GM19238 (cell line): ENCODE results near the gene VPS13A.
A peak's percentile ranks its signal among the peaks of the same experiment; 100 is the strongest.
"Not testable (repeated sequence)": the region's sequence is repeated elsewhere in the genome, so short reads cannot be mapped to it uniquely, and the experiment has no call there.

ENCODE experiments used
- DNase-seq: peaks from one replicate; pipeline ENCODE4 v3.0.0; 2011; ENCODE audit warnings: low spot score; ENCODE audit not compliant: insufficient read length

Gene VPS13A

DNA sequence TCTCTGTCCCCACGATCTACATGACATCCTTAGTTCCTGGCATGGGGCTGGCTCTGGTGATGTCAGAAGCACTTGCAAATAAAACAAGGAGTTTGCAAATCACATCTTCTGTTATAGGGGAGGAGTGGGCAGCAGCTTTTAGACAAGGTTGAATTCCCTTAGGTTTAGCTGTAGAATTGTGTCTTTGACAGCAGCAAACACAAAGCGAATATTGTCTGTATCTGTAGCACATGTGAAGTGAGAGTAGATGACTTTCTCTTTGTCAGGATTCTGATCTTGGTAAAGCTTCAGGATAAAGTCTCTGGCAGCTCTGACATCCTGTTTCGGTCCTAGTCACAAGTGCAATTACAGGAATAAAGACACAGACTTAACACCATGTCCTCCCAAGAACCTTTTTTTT is 246.5 kb downstream of the VPS13A start:
- no peak for DNase-seq

DNA sequence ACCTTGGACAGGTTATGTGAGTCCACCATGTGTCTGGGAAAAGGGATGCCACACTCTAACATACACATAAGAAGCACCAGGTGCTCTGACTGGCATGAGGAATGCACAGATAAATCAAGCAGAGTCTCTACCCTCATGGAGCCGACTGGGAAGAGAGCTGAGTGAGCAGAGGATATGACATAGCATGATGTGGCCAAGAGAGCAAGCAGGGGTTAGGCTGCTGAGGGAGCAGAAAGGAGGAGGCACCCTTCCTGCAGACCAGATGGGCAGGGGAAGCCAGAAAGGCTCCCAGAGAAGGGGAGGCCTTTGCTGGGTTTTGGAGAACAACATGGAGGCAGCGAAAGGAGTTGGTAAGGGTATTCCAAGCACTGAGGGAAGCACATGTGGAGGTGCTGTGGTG is 247.7 kb downstream of the VPS13A start:
- DNase-seq = no peak

DNA sequence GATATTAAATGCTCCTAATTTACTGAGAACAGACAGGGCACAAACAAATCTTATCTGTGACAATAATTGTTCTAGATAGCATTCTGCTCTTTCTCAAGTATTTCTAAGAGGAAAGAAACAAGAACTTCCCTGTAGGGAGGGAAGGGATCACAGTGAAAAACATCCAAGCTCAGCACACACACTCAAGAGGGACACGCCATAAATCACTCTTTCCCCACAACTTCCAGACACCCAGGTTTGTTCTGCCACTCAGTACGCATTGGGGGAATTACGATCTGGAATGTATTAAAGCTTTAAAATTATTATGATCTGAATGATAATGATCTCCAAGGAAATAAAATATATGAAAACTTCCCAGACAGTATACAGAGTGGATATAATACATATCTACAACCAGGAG is 249.4 kb downstream of the VPS13A start:
- DNase-seq = no peak

DNA sequence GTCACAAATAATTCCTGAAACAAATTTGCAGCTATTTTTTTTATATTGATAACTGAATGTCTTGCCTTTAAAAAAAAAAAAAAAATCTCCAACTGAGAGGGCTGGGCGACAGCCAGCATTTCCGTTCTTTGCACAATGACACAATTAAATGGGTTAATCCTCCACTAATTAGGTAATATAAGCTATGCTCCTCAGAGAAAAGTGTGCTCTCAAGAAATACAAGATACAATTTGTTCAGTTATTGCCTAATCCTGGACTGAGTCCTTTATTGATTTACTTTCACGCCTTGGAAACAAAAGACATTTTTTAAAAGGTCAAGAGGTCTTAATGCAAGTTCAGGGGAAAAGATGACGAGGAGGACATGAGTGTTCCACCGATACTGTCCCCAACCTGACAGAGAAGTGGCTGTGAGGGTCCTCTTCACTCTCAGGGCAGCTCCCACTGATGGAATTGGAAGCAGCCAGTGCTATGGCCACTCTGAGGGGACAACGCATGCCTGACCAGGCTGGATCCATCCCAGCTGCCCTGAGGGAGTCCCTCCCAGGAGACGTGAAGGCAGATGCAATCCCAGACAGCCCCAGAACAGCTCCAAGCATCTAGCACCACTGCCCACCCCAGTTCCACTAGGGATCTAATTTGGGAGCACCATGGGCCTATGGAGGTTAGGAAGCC is 250.1 kb downstream of the VPS13A start:
- no peak for DNase-seq

DNA sequence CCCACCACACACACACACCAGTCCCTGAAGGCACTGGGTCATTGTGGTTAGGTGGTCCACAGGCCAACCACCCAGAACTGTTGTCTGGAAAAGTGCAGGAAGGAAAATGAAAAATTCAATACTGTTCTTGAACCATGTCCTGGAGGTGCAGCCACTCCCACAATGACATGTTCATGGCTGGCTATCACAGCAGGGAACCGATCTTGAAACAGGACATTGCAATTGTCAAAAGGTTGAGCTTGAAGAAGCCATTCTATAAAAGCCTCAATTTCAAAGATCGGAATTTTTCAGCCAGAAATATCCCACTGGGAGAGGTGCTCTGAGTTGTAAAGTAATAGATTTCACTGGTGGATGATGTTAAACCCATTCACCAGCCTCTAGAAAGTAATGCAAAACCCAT is 252.6 kb downstream of the VPS13A start:
- DNase-seq = no peak

DNA sequence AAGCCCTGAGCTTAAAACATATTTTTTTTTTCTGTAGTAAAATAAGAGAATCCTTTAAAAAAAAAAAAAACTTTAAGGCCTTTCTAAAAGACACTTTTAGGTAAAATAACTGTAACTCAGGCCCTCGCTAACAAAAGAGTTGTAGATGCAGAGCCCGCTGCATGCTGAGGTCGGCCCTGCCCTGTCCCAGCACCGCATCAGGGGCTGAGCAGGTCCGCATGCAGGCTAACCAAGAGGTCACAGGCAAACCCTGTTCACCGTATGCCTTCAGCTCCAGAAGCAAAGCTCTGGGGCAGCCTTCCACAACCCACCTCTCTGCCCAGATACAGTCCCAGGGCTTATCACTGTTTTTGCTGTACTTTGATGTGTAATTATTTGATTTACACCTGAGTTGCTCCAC is 254.7 kb downstream of the VPS13A start:
- DNase-seq = no peak

DNA sequence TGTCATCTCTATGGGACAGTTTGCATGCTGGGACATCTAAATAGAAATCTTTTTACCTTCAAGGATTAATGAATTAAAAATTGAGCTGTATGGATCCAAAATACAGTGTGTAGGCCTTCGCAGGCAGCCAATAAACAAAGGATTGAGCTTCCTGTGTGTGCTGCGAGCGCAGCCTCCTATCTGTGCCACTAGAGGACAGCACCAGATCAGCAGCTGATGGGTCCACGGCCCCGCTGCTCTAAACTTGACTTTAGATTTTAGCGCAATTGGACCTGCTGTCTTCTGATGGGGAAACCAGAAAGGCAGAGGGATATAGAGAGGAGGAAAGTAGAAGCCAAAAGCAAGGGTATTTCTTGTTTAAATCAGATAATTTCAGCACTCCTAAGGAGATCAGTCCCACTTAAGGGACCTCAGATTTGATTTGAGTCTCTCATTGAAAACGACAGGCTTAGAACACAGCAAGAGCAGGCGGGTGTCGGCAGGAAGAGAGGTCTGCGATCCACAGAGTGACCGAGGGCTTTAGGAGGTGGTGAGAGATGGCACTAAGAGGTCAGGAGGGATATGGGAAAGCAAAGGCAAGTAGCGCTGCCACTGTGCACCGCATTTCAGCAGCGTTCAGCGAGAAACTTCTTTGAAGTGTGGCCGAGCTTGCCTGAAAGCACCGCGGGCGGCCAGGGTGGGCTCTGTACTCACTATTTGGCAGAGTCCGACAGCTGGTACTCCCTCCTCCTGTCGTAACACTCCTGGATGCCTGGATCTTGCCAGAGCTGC is 256.5 kb downstream of the VPS13A start:
- peak; percentile 49 for DNase-seq

DNA sequence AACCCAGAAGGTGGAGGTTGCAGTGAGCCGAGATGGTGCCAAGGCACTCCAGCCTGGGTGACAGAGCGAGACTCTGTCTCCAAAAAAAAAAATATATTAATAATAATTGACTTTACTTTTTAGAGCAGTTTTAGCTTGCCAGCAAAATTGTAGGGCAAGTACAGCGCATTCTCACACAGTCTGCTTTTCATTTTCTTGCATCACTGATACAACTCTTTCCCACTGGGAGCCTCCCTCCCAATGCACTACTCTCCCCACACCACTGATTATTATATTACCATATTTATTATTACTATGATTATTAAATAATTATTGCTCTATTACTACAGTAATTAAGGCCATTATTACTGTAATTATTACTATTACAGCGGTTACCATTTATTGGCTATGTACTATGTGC is 257.9 kb downstream of the VPS13A start:
- no peak for DNase-seq

DNA sequence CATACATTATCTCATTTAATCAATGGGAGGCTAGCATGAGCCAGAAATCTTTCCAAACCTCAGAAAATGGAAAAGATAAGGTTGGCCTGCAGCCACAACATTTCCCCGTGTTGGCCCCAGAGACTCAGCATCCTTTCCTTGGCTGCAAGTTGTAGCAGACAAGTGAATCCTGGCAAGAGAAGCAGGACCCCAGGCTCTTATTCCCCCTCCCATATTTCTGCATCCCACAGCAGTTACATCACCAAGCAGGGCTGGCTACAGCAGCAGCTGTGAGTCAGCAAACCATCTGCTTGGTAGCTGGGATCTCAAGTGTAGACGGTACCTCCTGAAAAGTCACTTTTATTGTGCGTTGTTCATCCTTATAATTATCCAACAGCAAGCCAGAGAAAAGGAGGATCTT is 258.4 kb downstream of the VPS13A start:
- DNase-seq = no peak

DNA sequence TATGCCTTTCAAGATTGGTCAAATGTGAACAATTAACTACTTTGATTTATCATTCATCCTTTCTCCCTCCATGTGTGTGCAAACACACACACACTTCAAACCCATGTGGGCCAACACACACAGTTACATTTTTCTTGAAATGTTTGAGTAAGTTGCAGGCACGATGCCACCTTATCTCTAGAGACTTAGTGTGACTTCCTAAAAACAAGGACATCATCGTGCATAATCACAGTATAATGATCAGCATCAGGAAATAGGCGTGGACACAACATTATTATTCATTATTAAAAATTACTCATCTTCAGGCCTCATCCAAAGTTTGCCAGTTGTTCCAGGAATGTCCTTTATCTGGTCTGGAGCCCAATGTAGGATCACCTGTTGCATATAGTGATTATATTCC is 261.3 kb downstream of the VPS13A start:
- no peak for DNase-seq

DNA sequence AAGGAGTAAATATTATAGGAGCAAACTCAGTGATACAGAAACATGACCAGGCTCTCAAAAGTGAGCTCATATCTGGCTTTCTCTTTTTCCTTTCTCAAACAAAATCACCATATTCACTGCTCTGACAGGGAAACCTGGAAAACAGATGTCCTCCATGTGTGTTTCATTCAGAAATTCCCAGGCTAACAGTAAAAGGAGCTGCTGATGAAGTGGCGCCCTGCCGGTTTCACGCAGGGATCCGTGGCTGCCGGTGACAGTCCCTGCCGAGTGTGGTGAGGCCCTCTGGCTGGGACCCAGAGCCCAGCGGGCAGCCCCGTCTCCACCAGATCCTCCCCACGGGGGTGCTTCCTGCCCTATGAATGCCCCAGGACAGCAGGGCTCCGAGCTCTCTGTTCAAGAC is 262.7 kb downstream of the VPS13A start:
- no peak for DNase-seq

DNA sequence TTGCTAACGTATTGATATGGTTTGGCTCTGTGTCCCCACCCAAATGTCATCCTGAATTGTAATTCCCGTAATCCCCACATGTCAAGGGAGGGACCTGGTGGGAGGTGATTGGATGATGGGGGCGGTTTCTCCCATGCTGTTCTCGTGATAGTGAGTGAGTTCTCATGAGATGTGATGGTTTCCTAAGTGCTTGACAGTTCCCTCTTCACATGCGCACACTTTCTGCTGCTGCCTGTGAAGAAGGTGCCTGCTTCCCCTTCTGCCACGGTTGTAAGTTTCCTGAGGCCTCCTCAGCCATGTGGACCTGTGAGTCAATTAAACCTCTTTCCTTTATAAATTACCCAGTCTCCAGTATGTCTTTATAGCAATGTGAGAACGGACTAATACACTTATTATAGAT is 263.8 kb downstream of the VPS13A start:
- DNase-seq = not testable (repeated sequence)

DNA sequence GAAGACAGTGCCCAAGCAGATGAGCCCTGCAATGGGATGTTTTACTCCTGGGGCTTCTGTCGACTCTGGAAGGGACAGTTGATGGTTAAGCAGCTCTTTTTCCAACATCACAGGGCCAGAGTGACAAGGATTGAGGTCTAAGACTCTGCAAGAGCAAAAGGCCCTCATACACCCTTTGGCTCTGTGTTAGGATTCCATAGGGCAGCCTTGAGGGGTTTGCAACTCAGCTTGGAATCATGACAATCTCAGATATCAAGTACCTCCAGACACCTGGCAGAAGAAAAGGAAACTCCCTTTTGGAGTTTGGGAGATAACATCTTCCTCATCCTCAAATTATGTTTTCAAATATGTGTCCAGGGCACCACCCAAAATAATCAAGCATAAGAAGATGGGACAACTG is 265.1 kb downstream of the VPS13A start:
- no peak for DNase-seq

DNA sequence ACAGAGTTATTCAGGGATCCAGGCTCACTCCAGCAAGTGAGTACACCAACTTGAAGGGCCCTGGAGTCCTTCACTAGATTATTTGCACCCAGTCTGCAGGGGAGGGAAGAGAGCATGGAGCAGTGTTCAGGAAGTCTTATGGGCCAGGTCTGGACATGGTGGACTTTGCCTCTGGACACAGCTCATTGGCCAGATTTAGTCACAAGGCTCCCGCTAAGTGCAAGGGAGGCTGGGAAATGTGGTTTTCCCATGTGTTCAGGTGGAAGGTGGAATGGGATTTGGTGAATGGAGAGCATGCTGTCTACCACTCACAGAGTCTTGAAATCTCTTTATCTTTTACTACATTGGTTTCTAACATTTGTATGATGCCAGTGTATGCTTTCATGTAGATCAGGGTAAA is 270.3 kb downstream of the VPS13A start:
- no peak for DNase-seq

DNA sequence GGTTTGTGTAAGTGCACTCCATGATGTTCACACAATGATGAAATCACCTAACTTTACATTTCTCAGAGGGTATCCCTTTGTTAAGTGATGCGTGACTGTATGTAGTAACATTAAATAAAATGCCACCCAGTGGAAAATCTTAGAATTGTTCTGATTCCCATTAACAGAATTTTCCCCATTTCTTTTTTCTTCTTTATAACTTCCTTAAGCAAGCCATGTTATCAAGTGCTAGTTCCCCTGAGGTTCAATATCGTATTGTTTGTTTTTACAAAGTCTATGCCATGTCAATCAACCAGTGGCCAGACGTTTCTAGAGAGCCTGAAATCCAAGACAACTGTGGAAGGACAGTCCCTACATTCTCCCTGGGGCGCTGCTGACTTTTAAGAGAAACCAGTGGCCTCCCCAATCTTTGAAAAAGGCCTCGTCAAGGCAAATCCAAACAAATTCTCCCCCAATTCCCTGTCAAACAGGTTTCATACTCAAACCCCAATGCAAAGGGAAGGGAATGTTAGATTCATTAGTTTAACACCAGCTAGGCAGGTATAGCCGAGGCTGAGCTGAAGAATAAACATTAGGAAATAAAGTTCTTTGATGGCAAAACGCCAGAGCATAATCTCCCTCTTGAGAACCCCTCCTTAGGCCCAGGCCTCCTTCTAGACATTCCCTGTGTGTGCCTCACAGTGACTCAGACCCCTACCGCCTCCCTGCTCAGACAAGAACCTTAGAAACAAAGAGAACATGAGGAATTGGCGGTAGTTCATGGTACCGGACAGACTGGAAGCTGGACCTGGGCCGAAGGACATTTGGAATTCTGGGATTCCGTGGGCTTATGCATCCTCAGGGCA is 272.1 kb downstream of the VPS13A start:
- DNase-seq = no peak

DNA sequence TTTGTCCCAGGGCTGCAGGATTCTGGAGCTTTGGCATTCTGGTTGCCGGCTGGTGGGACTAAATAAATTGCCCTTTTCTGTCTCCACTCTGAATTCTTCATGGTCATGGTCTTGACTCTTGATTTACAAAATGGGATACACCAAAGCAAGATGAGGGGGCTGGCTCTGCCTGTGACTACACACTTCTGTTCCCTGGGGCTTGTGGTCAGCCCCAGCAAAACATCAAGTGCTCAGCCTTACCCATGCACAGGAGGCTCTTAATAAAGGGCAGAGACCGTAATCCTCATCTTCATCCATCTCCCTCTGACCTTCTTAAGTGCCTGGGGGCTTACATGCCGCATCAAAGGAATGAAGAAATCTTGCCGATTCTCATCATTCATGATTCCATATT is 272.7 kb downstream of the VPS13A start:
- DNase-seq = no peak

DNA sequence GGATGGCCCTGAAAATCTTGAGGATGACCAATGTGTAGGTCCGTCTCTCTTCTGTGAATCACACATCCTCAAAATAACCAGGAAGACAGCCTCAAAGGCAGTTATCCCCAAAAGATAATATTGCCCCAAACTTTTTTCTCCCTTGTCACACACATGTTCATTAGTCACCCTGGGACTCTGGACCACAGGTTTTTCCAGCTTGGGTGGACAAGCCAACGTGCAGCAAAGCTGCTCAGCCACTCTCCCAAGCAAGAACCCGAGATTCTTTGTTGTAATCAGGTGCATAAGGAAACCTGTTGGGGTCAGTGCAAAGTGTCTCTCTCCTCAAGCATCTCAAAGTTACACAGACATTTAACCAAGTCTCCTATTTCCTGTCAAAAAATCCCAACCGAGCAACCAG is 274.2 kb downstream of the VPS13A start:
- DNase-seq = no peak

DNA sequence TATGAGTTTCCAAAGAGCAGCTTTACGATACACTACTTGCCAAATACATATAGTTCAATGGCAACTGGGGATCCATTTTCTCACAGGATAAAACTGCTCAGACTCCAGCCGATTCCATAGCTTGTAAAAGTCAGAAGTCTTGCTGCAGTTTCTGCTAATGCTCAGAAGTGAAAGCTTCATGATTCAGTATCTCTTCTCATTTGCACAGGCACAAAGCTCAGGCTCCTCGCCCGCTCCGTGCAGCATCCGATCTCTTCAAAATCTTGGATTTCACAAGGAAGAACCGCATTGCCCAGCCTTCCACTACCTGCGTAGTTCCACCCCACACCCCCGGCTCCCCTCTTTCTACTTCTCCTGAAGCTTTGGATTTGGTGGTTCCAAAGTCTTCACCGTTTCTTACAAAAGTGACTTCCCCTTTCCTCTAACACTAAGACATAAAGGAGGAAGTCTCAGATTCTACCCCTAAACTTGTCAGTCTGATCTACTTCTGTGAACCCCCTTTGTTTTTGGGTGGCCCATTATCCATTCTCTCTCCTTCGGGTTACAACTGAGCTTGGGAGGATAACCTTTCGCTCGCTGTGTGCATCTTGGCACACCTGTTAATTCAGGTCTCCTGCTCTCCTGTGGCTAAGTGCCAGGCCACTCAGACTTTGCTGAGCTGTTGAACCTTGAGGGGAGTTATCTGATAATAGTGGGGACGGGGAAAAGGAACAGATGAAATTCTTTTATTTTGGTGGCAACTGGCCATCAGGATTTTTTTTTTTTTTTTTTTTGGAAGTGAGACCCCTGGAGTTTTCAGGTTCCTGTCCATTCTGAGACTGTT is 276.7 kb downstream of the VPS13A start:
- no peak for DNase-seq

DNA sequence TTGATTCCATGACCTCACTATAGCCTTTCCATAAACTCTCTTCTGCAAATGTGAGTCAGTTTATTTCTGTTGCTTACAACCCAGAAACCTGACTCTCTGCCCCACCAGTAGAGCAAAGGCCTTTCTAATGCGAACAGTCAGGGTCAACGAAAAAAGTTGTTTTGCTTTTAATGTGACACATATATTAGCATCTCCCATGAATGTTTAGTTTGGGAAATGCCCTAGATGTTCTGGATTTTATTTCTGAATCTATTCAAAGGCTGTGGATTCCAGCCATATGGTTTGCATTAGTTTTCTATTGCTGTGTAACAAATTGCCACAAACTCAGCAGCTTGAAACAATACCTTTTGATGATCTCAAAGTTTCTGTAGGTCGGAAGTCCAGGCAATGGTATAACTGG is 277.3 kb downstream of the VPS13A start:
- DNase-seq = no peak

DNA sequence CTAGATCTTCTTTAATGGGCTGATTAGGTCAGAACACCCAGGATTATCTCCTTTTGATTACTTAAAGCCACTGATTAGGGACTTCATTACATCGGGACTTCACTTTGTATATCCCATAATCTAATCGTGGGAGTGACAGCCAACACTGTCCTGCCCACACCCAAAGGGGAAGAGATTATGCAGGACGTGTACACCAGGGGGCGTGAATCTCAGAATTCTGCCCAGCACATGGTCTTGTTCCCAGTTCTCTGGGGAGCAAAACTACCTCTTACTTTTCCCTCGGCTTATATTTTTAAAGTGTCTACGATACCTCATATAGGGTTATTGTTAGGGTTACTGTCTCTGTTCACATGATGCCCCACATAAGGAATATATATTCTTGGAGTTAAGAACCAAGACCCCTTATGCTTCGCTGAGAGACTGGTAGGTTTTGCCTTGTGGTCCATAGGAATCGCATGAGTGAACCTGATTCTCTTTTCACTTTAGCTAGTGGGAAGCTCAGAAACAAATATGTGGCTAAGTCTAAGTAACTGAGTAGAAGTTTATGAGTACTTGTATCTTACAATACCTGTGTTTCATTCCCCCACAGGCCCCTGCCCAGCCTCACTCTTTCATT is 278.1 kb downstream of the VPS13A start:
- no peak for DNase-seq

DNA sequence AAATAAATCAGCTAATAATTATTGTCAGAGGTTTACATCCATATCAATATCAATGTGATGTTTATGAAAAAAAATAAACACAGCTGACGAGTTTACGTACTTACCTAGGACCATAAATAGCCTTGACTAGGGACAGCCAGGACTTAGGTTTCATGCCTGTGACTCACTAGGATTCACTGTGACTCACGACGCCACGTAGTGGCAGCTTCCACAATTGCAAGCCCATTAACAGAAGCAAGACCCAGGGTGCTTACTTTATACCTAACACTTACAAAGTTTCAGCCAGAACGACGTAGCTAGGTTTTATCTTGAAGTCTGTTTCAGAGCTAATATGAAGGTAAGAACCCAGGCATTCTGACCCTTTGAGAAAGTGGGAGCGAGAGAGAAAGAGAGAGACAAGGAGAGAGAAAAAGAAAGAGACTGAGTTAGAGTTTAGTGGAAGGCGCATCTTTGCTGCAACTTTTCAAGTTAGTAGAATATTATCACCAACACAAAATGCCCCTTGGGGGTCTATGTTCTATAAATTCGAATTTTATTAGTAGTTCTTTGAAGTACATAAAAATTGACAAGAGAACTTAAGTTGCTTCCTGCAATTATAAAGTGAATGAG is 279.6 kb downstream of the VPS13A start:
- DNase-seq = peak; percentile 46
